GM23338 (cell line): ENCODE results near the gene HGFAC. TPM values are rescaled to one million over a fixed set of nuclear protein-coding genes. Genes with fewer than 3 reads are reported as not detected.

Experiments used
- ATAC-seq: fragments of 200-7000 bp; cut with Tn5 transposase; 3 replicates; pipeline ENCODE4 v1.9.1; 2020
- DNase-seq: peaks from one replicate; pipeline ENCODE4 v3.0.0-alpha.2; 2015; ENCODE audit warnings: low spot score
- H2AFZ ChIP-seq: fragments of 200-600 bp; sonication (generic); 2 replicates; pipeline ENCODE4 v1.8.0; 2016; ENCODE audit warnings: antibody characterized with exemption, mild to moderate bottlenecking, moderate library complexity
- H3F3A ChIP-seq: fragments of 200-600 bp; sonication (generic); replicated peaks from 2 replicates; pipeline ENCODE4 v1.8.0; 2017; ENCODE audit warnings: antibody characterized with exemption, mixed run types, low read depth
- H3K27ac ChIP-seq: fragments of 200-600 bp; sonication (generic); 2 replicates; pipeline ENCODE4 v1.6.1; 2016; ENCODE audit warnings: low read depth
- H3K27me3 ChIP-seq: fragments of 200-600 bp; sonication (generic); 2 replicates; pipeline ENCODE4 v1.8.0; 2016; ENCODE audit warnings: mild to moderate bottlenecking, mixed run types, moderate library complexity; ENCODE audit not compliant: insufficient read depth
- H3K36me3 ChIP-seq: fragments of 200-600 bp; sonication (generic); 2 replicates; pipeline ENCODE4 v1.8.0; 2016; ENCODE audit warnings: mild to moderate bottlenecking; ENCODE audit not compliant: insufficient read depth
- H3K4me1 ChIP-seq: fragments of 200-600 bp; sonication (generic); 2 replicates; pipeline ENCODE4 v1.8.0; 2016; ENCODE audit warnings: mild to moderate bottlenecking, moderate library complexity; ENCODE audit not compliant: insufficient read depth
- H3K4me2 ChIP-seq: fragments of 200-600 bp; sonication (generic); 2 replicates; pipeline ENCODE4 v1.7.1; 2017; ENCODE audit warnings: mixed run types
- H3K4me3 ChIP-seq: fragments of 200-600 bp; sonication (generic); 2 replicates; pipeline ENCODE4 v1.6.1; 2016; ENCODE audit warnings: mixed run types
- H3K79me2 ChIP-seq: fragments of 200-600 bp; sonication (generic); replicated peaks from 2 replicates; pipeline ENCODE4 v1.8.0; 2017; ENCODE audit warnings: mild to moderate bottlenecking; ENCODE audit not compliant: insufficient read depth
- H3K9me2 ChIP-seq: fragments of 200-600 bp; sonication (generic); 2 replicates; pipeline ENCODE4 v1.8.0; 2017; ENCODE audit not compliant: insufficient read depth
- H4K20me1 ChIP-seq: fragments of 200-600 bp; sonication (generic); replicated peaks from 2 replicates; pipeline ENCODE4 v1.8.0; 2017; ENCODE audit warnings: mild to moderate bottlenecking; ENCODE audit not compliant: insufficient read depth
- H3K27ac Mint-ChIP-seq: 2 replicates; pipeline ENCODE4 v1.8.0; 2020; ENCODE audit warnings: inconsistent platforms, mild to moderate bottlenecking, moderate library complexity, mixed read lengths
- H3K27me3 Mint-ChIP-seq: 3 replicates; pipeline ENCODE4 v1.8.0; 2022; ENCODE audit warnings: low read depth, mild to moderate bottlenecking, moderate library complexity, mixed read lengths, inconsistent platforms; ENCODE audit not compliant: insufficient read depth, poor library complexity
- H3K36me3 Mint-ChIP-seq: 3 replicates; pipeline ENCODE4 v1.8.0; 2021; ENCODE audit warnings: low read depth, mild to moderate bottlenecking, inconsistent platforms, moderate library complexity, mixed read lengths
- H3K4me1 Mint-ChIP-seq: 3 replicates; pipeline ENCODE4 v1.8.0; 2020; ENCODE audit warnings: mild to moderate bottlenecking, inconsistent platforms, mixed read lengths
- H3K4me3 Mint-ChIP-seq: 3 replicates; pipeline ENCODE4 v1.8.0; 2021; ENCODE audit warnings: moderate library complexity, mild to moderate bottlenecking, inconsistent platforms, mixed read lengths
- H3K9me3 Mint-ChIP-seq: 3 replicates; pipeline ENCODE4 v1.8.0; 2020; ENCODE audit warnings: moderate library complexity, mild to moderate bottlenecking, inconsistent platforms, mixed read lengths
- CREB1 ChIP-seq: fragments of 250-450 bp; sonication (Bioruptor Pico); IDR thresholded peaks from 2 replicates; pipeline ENCODE4 v1.5.0; 2020; ENCODE audit warnings: low read depth, mild to moderate bottlenecking, moderate library complexity
- EZH2 ChIP-seq: fragments of 200-600 bp; sonication (generic); IDR thresholded peaks from one replicate; pipeline ENCODE4 v1.8.0; 2017; ENCODE audit warnings: antibody characterized with exemption, mild to moderate bottlenecking, low read depth; ENCODE audit not compliant: unreplicated experiment
- EZH2phosphoT487 ChIP-seq: fragments of 200-600 bp; sonication (generic); IDR thresholded peaks from one replicate; pipeline ENCODE4 v1.8.1; 2018; ENCODE audit warnings: antibody characterized with exemption; ENCODE audit not compliant: unreplicated experiment
- JUNB ChIP-seq: IDR thresholded peaks from one replicate; pipeline ENCODE4 v1.6.1; 2016; ENCODE audit warnings: antibody characterized with exemption; ENCODE audit not compliant: unreplicated experiment
- NANOG ChIP-seq: IDR thresholded peaks from 2 replicates; pipeline ENCODE4 v1.6.1; 2016; ENCODE audit warnings: antibody characterized with exemption, borderline replicate concordance
- POLR2AphosphoS5 ChIP-seq: IDR thresholded peaks from 2 replicates; pipeline ENCODE4 v1.6.1; 2016; ENCODE audit warnings: antibody characterized with exemption, low read depth
- REST ChIP-seq: IDR thresholded peaks from one replicate; pipeline ENCODE4 v1.6.1; 2018; ENCODE audit warnings: antibody characterized with exemption; ENCODE audit not compliant: unreplicated experiment
- STAT1 ChIP-seq: IDR thresholded peaks from one replicate; pipeline ENCODE4 v1.6.1; 2016; ENCODE audit warnings: antibody characterized with exemption; ENCODE audit not compliant: unreplicated experiment
- ZNF114 ChIP-seq: fragments of 250-450 bp; sonication (Bioruptor Pico); IDR thresholded peaks from 2 replicates; pipeline ENCODE4 v1.5.0; 2020; ENCODE audit warnings: mild to moderate bottlenecking, moderate library complexity
- ZNF331 ChIP-seq: fragments of 250-450 bp; sonication (Bioruptor Pico); IDR thresholded peaks from 2 replicates; pipeline ENCODE4 v1.5.0; 2020; ENCODE audit warnings: low read depth, mild to moderate bottlenecking, moderate library complexity
- ZNF462 ChIP-seq: fragments of 250-450 bp; sonication (Bioruptor Pico); IDR thresholded peaks from 2 replicates; pipeline ENCODE4 v1.5.0; 2020; ENCODE audit warnings: mild to moderate bottlenecking, moderate library complexity
- polyA plus RNA-seq: library from polyadenylated mRNA; unstranded; fragments of >200 nt; fragmentation: Nextera tagmentation; extraction: Ambion mirVana; gene quantifications from 2 replicates; pipeline ENCODE4 v1.2.1, GENCODE V29; 2016
- total RNA-seq: library from RNA; depleted of rRNA; stranded (reverse); fragments of >200 nt; shearing (Covaris generic); gene quantifications from 2 replicates; pipeline ENCODE4 v1.2.3, GENCODE V29; 2014
- TF ChIP-seq, protein P1 (sequence below): IDR thresholded peaks from 2 replicates; pipeline ENCODE4 v1.6.1; 2016; ENCODE audit warnings: antibody characterized with exemption
- TF ChIP-seq, protein P2 (sequence below), 2 experiments: fragments of 200-600 bp in 1 of 2; sonication (generic) in 1 of 2; conservative IDR thresholded peaks; 2 replicates each; pipeline versions ENCODE4 v1.5.1 to v1.6.1; 2016 to 2017; ENCODE audit warnings: antibody characterized with exemption in 2 of 2, low read depth in 2 of 2, mild to moderate bottlenecking in 2 of 2, moderate library complexity in 1 of 2

Gene HGFAC
- total and polyA plus RNA-seq, 2 experiments from 2014 or later, result 0.94 TPM; not detected in 1

GRCh38 chr4:3438847-3439180 lies 3.0 kb upstream of the HGFAC start:
- no peak overlapping the region for H3K4me3 ChIP-seq
- no peak for ATAC-seq

More at GRCh38 chr4:3438847-3439180, 3.0 kb upstream of the HGFAC start:
- peaks cover 2% of the 10 kb centered on the region for H3K27me3 Mint-ChIP-seq
- no peaks in the 10 kb centered on the region for H3K36me3 ChIP-seq
- no peaks in the 10 kb centered on the region for H3K27me3 ChIP-seq
- no peak overlapping the region for H3K4me3 Mint-ChIP-seq
- no peaks in the 10 kb centered on the region for H4K20me1 ChIP-seq
- TF ChIP-seq ZNF331 (CRISPR knock-in tag) (no peak), ZNF462 (CRISPR knock-in tag) (no peak), CREB1 (CRISPR knock-in tag) (no peak), JUNB (no peak), EZH2 (no peak), NANOG (no peak), STAT1 (no peak), EZH2phosphoT487 (no peak), REST (no peak), ZNF114 (CRISPR knock-in tag) (no peak), POLR2AphosphoS5 (no peak)
- TF ChIP-seq, protein P1, sequence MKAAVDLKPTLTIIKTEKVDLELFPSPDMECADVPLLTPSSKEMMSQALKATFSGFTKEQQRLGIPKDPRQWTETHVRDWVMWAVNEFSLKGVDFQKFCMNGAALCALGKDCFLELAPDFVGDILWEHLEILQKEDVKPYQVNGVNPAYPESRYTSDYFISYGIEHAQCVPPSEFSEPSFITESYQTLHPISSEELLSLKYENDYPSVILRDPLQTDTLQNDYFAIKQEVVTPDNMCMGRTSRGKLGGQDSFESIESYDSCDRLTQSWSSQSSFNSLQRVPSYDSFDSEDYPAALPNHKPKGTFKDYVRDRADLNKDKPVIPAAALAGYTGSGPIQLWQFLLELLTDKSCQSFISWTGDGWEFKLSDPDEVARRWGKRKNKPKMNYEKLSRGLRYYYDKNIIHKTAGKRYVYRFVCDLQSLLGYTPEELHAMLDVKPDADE, result no peak
- TF ChIP-seq, protein P2, sequence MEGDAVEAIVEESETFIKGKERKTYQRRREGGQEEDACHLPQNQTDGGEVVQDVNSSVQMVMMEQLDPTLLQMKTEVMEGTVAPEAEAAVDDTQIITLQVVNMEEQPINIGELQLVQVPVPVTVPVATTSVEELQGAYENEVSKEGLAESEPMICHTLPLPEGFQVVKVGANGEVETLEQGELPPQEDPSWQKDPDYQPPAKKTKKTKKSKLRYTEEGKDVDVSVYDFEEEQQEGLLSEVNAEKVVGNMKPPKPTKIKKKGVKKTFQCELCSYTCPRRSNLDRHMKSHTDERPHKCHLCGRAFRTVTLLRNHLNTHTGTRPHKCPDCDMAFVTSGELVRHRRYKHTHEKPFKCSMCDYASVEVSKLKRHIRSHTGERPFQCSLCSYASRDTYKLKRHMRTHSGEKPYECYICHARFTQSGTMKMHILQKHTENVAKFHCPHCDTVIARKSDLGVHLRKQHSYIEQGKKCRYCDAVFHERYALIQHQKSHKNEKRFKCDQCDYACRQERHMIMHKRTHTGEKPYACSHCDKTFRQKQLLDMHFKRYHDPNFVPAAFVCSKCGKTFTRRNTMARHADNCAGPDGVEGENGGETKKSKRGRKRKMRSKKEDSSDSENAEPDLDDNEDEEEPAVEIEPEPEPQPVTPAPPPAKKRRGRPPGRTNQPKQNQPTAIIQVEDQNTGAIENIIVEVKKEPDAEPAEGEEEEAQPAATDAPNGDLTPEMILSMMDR (conservative IDR thresholded peaks at IDR 0.05; ENCODE audit: low read depth in 2 of 2), result no peak
- H3K4me1 ChIP-seq, result no peaks in the 10 kb centered on the region
- peaks cover 10% of the 10 kb centered on the region; the same call in 1 of the 3 replicates for H3K4me1 Mint-ChIP-seq
- no peak overlapping the region for H2AFZ ChIP-seq
- H3K4me2 ChIP-seq, result no peak overlapping the region
- no peak overlapping the region for H3K27ac Mint-ChIP-seq
- no peak for DNase-seq
- no peaks in the 10 kb centered on the region for H3K9me2 ChIP-seq
- H3K27ac ChIP-seq, result no peak overlapping the region
- no peaks in the 10 kb centered on the region for H3F3A ChIP-seq
- H3K79me2 ChIP-seq, result no peaks in the 10 kb centered on the region
- no peaks in the 10 kb centered on the region for H3K9me3 Mint-ChIP-seq
- H3K36me3 Mint-ChIP-seq, result no peaks in the 10 kb centered on the region
